ENCODE data around the gene TEC.
"Not testable (repeated sequence)": the region's sequence is repeated elsewhere in the genome, so short reads cannot be mapped to it uniquely, and the experiment has no call there.

TEC gene

GRCh38 chr4:48195853-48196252 is 73.8 kb downstream of the TEC start:
- DNase-seq, result no peak

GRCh38 chr4:48195374-48195773 is 74.3 kb downstream of the TEC start:
- DNase-seq, result no peak

GRCh38 chr4:48194971-48195370 is 74.7 kb downstream of the TEC start:
- no peak for DNase-seq

- DNase-seq, result no peak
These were observed 75.6 kb downstream of the TEC start for GRCh38 chr4:48193921-48194468.

GRCh38 chr4:48193096-48193836 is 76.4 kb downstream of the TEC start:
- no peak for DNase-seq

GRCh38 chr4:48191758-48192157 is 77.9 kb downstream of the TEC start:
- DNase-seq, result no peak

- DNase-seq, result no peak
These were observed 78.8 kb downstream of the TEC start for GRCh38 chr4:48190839-48191238.

- no peak for DNase-seq
These were observed 79.9 kb downstream of the TEC start for GRCh38 chr4:48189731-48190130.

- no peak for DNase-seq
These were observed 81.2 kb downstream of the TEC start for GRCh38 chr4:48188390-48188789.

- DNase-seq, result no peak
These were observed 81.8 kb downstream of the TEC start for GRCh38 chr4:48187813-48188212.

- DNase-seq, result not testable (repeated sequence)
These were observed 82.6 kb downstream of the TEC start for GRCh38 chr4:48187066-48187465.

GRCh38 chr4:48186394-48186793 is 83.2 kb downstream of the TEC start:
- not testable (repeated sequence) for DNase-seq

- DNase-seq, result no peak
These were observed 84.8 kb downstream of the TEC start for GRCh38 chr4:48184882-48185281.

GRCh38 chr4:48180234-48180633 is 89.4 kb downstream of the TEC start:
- DNase-seq, result no peak

GRCh38 chr4:48178931-48179330 is 90.7 kb downstream of the TEC start:
- DNase-seq, result no peak

GRCh38 chr4:48175806-48176205 is 93.8 kb downstream of the TEC start:
- DNase-seq, result no peak

GRCh38 chr4:48175328-48175727 is 94.3 kb downstream of the TEC start:
- DNase-seq, result no peak

GRCh38 chr4:48173056-48173991 is 96.3 kb downstream of the TEC start:
- DNase-seq, result peak in 1 of 14 donors; percentile 26

- DNase-seq, result no peak
These were observed 97.0 kb downstream of the TEC start for GRCh38 chr4:48172651-48173050.

GRCh38 chr4:48169636-48170035 is 100.0 kb downstream of the TEC start:
- DNase-seq, result no peak

GRCh38 chr4:48167538-48168263 is 101.9 kb downstream of the TEC start:
- no peak for DNase-seq

- not testable (repeated sequence) for DNase-seq
These were observed 105.1 kb downstream of the TEC start for GRCh38 chr4:48164561-48164960.

GRCh38 chr4:48163746-48164145 is 105.9 kb downstream of the TEC start:
- DNase-seq, result no peak
